GM19240 (cell line): ENCODE data around the gene JMJD7.

Experiments used
- DNase-seq: peaks from one replicate; pipeline ENCODE4 v3.0.0; 2011; ENCODE audit warnings: low spot score; ENCODE audit not compliant: insufficient read length

The JMJD7 gene

DNA sequence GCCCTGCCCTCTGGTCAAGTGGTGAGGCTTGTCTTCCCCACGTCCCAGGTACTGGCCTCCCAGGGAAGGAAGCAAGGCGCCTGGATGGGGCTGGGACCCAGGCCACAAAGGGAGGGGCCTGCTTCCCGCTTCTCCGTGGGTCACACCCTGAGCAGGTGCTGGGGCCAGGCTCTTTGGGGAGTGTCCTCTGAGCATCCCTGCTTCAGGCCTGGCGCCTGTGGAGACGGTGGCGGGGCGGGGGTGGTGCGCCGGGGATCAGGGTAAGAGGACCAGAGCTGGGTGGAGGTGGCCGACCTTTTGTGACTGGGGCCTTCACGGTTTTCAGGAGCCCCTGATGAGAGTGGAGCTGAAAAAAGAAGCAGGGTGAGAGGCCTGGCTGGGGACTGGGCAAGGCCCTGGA, 14.3 kb downstream of the JMJD7 start:
- DNase-seq: no peak

DNA sequence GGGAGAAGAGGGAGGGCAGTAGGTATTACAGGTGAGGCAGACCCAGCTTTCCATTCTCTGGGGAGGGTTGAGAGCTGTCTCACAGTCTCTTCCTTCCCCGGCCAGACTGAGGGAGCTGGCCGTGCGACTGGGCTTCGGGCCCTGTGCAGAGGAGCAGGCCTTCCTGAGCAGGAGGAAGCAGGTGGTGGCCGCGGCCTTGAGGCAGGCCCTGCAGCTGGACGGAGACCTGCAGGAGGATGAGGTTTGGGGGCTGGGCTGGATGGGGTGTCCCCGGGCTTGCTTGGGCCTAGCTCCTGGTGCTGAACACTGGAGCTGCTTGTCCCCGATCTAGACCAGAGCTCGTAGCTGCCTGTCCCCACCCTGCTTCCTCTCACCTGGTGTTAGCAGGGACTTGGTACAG, 15.7 kb downstream of the JMJD7 start:
- DNase-seq: no peak

DNA sequence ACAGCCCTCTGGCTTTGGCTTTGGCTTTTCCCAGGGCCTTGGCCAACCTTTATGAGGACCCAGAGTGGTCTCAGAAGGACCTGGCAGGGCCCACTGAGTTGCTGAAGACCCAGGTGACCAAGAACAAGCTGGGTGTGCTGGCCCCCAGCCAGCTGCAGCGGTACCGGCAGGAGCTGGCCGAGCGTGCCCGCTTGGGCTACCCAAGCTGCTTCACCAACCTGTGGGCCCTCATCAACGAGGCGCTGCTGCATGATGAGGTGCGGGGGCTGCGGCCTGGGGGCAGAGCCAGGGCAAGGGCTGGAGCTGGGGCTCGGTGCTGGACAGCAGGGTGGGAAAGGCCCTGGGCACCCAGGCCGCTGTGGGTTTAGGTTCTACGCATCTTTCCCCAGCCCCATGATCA, 16.9 kb downstream of the JMJD7 start:
- DNase-seq: no peak

DNA sequence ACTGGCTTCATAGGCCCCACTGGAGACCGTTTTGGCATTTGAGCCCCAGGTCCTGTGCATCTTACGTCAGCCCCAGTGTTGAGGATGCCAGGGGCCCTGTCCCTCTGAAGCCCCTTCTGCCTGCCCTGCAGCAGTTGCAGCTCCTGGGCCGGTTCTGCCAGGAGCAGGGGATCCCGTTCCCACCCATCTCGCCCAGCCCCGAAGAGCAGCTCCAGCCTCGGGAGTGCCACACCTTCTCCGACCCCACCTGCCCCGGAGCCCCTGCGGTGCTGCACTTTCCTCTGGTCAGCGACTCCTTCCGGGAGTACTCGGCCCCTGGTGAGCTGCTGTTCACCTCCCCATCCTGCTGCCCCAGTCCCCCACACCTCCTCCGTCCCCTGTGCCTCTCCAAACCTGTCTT, 19.3 kb downstream of the JMJD7 start:
- DNase-seq: no peak

DNA sequence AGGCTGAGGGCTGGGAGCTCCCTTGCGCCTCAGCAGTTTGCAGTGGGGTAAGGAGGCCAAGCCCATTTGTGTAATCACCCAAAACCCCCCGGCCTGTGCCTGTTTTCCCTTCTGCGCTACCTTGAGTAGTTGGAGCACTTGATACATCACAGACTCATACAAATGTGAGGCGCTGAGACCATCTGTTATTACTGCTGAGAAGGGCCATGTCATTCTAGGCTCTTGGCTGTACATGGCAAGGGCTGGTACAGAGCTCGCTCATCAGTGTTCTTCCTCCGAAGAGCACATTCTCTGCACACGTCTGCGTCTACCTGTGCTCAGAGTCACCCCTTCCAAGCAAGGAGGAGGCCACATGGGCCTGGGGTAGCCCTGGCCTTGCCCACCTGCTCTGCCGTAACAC, 20.1 kb downstream of the JMJD7 start:
- no peak for DNase-seq

DNA sequence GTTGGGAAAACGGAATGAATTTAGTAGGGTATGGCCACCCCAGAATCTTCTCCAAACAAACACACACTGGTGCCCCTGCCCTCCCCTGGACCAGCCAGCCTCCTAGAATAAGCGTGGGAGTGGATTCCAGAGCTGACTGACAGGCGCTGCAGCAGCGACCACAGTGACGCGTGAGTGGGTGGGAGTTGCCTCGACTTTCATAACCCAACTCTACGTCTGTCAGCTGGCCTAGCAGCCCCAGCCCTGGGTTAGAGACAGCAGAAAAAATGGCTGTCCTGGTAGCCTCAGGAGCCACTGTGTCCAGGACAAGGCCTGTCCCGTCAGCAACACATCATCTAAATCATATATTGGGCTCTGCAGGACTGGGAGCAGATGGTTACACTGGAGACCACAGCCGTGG, 20.7 kb downstream of the JMJD7 start:
- no peak for DNase-seq

DNA sequence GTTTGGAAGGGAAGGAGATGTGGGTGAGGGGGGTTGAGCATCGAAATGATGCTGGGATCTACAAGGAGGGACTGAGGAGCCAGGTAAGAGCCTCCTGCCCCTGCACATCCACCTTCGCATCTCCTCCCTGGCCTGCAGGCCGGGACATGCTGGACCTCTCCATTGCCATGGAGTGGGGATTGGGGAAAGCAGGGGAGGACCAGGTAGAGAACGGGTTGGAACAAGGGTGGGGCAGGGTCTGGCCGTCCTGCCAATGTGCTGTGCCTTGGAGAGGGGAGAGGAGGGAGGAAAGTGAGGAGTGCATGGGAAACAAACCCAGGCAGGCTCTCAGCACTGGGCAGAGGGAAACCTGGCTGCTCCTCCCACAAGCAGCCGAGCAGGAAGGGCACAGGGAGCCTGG, 21.3 kb downstream of the JMJD7 start:
- DNase-seq: no peak

DNA sequence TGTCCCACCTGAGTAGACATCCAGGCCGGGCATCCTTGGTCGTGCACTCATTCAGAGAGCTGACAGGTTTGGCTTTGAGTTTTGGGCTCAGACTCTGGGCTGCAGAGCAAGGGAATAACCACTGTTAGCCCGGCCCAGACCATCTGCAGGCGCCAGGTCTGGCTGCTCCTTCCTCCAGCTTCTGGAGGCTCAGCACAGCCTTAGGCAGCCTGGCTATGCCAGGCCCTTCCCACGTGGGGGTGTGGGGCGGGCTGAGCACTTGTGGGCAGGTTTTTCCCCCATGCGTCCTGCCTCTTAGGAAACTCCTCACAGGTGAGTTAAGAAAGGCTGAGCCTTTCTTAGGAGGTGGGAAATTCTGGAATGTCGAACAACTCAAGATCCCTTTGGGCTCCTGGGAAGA, 22.0 kb downstream of the JMJD7 start:
- no peak for DNase-seq

DNA sequence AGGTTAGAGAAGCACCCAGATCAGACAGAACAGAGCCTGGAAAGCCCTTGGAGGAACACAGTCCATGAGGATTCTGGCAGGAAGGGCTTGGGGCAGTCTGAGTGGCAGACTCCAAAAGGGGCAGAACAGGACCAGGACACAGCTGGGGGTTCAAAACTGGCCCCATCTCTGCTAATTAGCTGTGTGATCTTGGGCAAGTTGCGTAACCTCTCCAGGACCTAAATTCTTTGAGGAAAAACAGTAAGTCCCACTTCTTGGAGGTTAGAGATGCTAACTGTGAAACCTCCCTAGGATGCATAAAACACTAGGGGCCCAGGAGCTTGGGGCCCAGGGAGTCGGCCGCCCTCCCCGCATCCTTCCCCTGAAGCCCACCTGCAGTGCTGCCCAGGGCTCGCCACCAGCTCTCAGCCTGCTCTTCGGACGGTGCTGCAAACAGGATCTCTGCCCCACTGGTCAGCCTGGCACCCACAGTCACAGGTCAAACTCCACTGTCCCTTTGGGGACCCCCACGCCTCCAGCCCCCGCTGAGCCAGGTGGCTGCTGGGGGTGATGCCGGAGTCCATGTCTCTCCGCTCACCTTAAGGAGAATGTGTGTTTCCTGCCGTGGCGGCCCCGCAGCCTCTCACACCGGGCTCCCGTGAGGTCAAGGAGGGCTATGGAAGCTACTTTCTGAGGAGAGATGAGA, 22.7 kb downstream of the JMJD7 start:
- no peak for DNase-seq

DNA sequence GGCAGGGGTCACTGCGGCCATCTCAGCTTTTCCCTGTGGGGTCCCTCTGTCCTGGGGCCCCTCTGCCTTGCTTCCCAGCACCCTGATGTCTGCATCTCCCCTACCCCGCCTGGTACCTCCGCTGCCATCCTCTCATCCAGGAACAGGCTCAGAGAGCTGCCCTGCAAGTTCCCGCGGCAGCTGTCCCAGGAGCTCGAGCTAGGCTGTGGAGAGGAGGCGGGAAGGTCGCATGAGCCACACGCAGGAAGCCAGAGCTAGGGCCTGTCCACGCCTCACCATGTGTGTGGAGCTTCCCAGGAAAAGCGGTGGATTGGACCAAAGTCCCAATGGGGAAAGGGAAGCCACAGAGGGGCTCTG, 23.3 kb downstream of the JMJD7 start:
- no peak for DNase-seq

DNA sequence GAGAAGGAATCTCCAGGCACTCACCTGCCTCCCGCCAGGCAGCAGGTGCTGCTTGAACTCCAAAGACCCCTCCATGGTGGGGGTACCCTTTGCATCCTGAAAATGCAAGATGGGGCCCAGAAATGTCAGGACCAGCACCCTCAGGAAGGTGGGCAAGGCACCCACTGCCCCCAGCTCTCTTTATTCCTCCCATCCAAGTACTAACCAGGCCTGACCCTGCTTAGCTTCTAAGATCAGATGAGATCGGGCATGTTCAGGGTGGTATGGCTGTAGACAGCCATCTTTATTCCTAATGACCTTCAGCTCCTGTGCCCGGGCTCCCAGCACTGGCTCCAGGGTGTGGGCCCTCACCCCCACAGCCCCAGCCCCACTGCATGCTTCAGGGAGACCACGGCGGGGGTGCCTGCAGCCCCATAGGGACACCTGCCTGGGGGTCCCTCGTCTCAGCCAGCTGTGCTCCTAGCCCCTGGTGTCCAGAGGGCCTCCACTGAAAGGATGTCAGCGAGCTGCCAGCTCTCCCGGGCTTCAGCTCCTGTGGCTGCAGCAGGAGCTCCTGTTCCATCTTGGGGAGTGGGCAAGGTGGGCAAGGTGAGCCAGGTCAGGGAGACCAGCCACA, 24.0 kb downstream of the JMJD7 start:
- no peak for DNase-seq

DNA sequence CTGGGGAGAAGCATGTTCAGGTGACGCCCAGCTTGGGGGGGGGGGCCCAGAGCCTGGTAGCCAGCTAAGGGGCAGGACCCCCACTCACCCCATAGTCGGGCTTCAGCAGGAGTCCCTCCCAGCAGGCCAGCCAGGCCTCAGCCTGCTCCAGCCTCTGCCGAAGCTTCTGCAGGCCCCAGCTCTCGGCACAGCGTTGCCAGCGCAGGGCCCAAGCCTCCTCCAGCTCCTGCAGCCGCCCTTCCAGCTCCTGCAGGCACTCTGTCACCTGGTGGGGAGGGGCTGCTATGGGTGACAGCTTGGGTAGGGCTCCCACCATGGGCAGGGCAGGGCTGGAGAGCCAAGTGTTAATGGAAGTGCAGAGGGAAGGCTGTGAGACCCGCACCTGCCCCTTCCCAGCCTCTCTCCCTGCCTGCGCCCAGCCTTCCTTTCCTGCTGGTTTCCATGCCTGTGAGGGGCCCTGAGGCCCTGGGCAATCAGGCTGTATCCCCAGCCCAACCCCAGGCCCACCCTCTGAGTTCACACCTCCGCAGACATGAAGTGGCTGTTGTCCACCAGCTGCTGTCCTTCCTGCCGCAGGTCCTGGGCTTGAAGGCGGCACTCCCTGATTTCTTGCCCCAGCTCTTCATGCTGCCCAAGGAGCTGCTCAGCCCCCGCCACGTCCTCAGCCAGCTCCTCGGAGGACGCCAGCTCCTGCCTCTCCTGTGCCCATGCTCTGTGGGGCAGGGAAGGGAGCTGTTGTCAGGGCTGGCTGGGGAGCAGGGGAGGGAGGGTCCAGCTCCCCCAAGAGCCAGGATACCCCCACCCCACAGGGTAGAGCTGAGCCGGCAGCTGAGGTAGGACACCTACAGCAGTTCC, 25.1 kb downstream of the JMJD7 start:
- no peak for DNase-seq

DNA sequence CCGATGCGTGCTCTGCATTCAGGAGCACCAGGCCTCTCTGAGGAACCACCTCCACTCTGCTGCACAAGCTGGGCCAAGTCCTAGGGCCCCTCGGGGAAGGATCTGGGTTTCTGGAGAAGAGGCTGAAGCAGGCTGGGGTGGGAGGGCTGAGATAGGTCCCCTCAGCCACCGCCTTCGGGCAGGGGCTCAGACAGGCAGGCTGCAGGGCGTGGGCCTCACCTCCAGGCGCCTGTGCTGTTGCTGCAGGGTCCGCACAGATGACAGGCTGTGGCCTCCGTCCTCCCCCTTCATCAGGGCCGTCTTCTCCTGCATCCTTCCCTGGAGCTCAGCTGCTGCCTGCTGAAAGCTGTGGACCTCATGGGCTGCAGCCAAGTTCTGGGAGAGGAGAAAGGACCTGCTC, 25.9 kb downstream of the JMJD7 start:
- DNase-seq: no peak

DNA sequence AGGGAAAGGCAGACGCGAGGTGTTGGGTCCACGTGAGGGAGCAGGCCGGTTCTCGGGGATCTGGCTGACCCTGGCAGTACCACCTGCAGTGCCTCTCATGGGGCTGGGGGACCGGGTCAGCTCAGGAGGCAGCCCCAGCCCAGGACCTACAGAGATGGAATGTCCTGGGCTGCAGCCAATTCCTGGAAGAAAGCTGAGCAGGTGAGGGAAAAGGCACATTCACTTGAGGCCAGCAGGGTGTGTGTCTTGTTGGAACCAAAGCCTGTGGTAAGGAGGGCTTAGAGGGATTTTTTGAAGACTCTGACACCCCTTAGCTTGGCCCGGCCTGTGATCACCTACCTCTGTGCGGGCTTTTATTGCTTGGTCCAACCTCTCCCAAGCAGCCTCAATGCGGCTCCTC, 26.6 kb downstream of the JMJD7 start:
- no peak for DNase-seq

DNA sequence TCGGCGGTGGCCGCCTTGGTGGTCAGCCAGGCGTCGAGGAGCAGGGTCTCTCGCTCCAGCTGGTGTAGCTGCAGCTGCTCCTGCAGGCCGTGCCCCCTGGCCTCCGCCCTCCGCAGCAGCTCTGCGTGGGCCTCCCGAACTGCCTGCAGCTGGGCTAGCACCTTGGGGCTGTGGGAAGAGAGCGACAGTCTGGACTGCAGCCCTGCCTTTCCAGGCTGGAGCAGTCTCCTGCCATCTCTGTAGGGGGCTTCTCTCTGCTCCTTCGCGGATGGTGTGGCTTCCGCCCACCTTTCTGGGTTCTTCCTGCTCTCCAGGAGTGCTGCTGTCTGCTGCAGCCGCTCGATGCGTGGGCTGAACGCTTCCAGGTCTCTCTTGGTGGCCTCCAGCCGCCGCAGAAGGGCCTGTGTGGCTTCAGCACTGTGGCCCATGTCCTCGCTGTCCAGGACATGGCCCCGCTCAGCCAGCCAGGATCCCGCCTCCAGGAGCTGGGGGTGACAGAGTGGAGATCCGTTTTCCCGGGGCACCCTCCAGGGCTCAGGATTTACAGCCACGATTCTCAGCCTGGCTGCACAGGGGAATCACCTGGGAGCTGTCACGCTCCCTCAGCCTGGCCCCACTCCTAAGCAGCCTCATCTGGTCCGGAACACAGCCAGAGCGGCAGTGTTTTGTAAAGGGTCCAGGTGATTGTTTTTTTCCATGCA, 27.5 kb downstream of the JMJD7 start:
- no peak for DNase-seq

DNA sequence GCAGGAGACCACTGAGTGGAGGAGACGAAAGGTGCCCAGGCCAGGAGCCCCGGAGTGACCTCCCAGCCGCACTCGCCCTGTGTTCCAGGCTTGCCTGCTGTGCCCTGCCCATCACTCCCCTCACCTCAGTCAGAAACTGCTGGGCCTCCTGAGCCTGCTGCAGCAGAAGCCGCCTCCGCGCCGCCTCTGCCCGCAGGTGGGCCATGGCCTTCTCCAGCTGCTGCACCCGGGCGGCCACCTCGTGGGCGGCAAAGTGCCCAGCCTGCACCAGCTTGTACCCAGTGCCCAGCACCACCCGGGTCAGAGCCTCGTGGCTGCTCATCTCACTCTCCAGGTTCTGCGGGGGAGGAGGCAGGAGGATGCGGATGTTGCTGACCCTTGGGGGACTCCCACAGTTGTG, 28.4 kb downstream of the JMJD7 start:
- DNase-seq: no peak

DNA sequence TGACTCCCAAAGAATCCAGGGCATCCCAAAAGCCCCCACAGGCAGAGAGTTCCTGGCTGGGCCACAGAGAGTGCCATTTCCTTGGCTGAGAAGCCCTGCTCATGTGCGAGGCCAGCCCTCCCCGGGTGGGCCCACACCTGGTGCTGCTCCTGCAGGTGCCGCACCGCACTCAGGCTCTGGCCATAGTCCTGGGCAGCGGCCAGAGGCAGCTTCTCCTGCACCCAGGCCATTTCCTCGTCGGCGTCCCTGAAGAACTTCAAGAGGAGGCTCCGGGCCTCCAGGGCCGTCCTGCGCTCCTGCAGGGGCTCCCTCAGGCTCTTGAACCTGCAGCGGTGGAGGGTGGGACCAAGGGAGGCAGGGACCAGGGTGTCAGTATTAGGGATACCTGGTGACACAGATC, 28.8 kb downstream of the JMJD7 start:
- no peak for DNase-seq

DNA sequence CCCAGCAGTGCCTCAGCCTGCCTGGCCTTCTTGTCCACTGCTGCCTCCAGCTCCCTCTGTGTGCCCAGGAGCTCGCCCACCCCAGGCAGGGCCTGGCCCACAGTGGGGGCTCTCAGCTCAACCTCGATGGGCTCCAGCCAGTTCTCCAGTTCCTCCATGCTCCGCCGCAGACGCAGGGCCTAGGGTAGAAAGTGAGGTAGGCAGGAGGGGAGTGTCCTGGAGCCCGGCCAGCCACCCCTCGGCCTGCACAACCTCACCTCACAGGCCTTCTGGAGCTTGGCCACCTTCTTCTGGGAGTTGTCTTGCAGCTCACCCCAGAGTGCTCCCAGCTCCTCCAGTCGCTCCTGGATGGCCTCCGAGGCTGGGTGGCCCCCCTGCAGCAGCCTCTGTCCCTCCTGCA, 29.4 kb downstream of the JMJD7 start:
- DNase-seq: no peak

DNA sequence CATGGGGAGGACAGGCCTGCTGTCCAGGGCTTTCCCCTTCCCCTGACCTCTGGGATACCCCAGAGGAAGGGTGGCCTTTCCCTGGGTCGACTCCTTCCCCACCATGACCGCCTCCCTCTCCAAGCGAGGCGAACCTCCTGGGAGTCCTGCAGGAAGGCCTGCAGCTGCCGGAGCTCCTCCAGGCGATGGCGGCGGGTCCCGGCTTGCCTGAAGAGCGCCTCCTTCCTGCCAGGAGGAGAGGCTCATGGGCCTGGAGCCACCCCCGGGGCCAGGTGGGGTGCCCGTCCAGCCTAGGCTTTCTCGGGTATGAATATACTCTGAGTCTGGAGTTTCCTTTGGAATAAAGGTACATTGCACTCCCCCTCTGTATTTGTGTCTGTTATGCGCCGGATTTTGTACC, 30.9 kb downstream of the JMJD7 start:
- DNase-seq: no peak

DNA sequence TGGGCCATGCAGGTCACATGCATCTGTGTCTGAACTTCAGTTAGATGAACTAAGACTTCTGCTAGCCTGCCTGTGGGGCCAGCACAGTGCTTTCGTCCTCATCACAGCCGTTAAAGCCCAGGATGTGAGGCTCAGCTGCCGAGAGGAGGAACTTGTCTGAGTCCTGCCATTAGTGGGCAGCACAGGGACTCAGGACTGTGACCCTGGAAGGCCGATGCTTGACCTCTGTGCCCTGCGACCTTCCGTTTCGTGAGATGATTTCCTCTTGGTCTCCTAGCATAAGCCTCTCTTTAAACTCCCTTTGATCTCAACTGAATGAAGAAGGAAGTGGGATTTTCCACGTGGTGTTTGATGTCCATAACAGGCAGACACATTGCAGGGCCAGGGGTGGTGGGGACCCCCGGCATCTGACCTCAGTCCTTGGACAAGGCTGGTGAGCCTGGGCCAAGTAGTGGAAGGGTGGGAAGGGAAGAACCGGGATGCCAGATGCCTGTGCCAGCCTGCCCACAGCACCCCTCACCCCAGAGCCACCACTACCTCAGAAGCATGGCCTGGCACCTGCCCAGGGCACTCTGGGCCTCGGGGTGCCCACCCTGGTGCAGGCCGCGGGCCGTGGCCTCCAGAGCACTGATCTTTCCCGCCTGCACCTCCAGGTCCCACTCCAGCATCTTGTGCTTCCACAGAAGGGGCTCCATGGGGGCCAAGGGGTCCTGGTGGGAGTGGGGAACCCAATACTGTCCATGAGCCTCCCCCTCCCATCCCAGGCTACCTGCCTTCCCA, 32.3 kb downstream of the JMJD7 start:
- no peak for DNase-seq

DNA sequence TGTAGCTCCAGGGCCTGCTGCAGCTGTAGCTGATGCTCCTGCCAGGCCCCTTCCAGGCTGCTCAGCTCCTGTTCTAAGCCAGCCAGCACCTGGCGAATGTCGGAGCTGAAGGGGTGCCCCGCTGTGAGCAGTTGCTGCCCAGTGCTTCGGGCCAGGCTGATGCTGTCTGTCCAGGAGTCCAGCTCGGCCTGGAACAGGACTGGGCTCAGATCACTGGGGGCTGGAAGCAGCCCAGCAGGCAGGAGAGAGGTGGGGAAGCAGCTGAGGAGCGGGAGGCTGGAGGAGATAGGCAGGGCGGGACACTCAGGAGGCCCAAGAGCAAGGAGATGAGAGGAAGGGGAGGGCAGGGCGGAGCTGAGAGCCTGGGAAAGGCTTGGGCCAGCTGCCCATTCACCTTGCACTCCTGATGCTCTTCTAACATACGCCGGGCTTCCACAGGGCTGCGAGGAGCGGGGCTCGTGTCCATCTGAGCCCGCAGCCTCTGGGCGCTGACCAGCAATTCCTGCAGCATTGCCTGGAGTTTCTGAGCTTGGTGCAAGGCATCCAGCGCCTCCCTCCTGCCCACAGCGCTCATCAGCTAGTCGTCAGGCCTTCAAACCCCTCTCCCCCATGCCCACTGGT, 34.0 kb downstream of the JMJD7 start:
- DNase-seq: no peak
